Activated gamma-delta T cell treated with anti-CD3 and anti-CD28 coated beads, Interleukin-2, amount 50 U/mL, for 16 hours (primary cell): ENCODE measurements around the gene COL1A1.

Source experiments
- DNase-seq: peaks from one replicate; pipeline ENCODE4 v3.0.0-alpha.2; 2020; ENCODE audit warnings: low read depth

The COL1A1 gene

GRCh38 chr17:50172130-50172529 lies 29.3 kb downstream of the COL1A1 start:
- DNase-seq = no peak

GRCh38 chr17:50171371-50172071 lies 29.9 kb downstream of the COL1A1 start:
- DNase-seq = no peak

GRCh38 chr17:50170662-50171370 lies 30.6 kb downstream of the COL1A1 start:
- no peak for DNase-seq

GRCh38 chr17:50169881-50170459 lies 31.5 kb downstream of the COL1A1 start:
- DNase-seq = no peak

- DNase-seq = peak; percentile 47
These were observed 32.2 kb downstream of the COL1A1 start for GRCh38 chr17:50169121-50169764.

- DNase-seq = no peak
These were observed 33.1 kb downstream of the COL1A1 start for GRCh38 chr17:50168319-50168718.

- DNase-seq = no peak
These were observed 34.1 kb downstream of the COL1A1 start for GRCh38 chr17:50167371-50167770.

- DNase-seq = no peak
These were observed 34.8 kb downstream of the COL1A1 start for GRCh38 chr17:50166518-50167181.

GRCh38 chr17:50165867-50166517 lies 35.4 kb downstream of the COL1A1 start, which contains the start of gene SGCA:
SGCA (plus strand) TSS chr17:50166005; CDS start chr17:50166041, 36 bp downstream.
- DNase-seq = no peak

GRCh38 chr17:50165466-50165865 lies 36.0 kb downstream of the COL1A1 start:
- no peak for DNase-seq

- no peak for DNase-seq
These were observed 36.4 kb downstream of the COL1A1 start for GRCh38 chr17:50165066-50165465.

GRCh38 chr17:50164697-50164988 lies 36.8 kb downstream of the COL1A1 start:
- DNase-seq = no peak

GRCh38 chr17:50163843-50164696 lies 37.4 kb downstream of the COL1A1 start:
- no peak for DNase-seq

GRCh38 chr17:50162466-50163254 lies 38.8 kb downstream of the COL1A1 start:
- no peak for DNase-seq

- DNase-seq = no peak
These were observed 39.5 kb downstream of the COL1A1 start for GRCh38 chr17:50161911-50162288.

- DNase-seq = peak; percentile 93
These were observed 40.2 kb downstream of the COL1A1 start for GRCh38 chr17:50161023-50161910.

- DNase-seq = no peak
These were observed 43.5 kb downstream of the COL1A1 start for GRCh38 chr17:50157891-50158290.

- no peak for DNase-seq
These were observed 46.2 kb downstream of the COL1A1 start for GRCh38 chr17:50155115-50155819.
